GM21360 (cell line): ENCODE measurements around the gene TRAPPC1.
"Not testable (repeated sequence)": the region's sequence is repeated elsewhere in the genome, so short reads cannot be mapped to it uniquely, and the experiment has no call there.

Source experiments
- ATAC-seq: cut with Tn5 transposase; IDR thresholded peaks from one replicate; pipeline ENCODE4 v1.9.1; 2021; ENCODE audit warnings: mild to moderate bottlenecking, moderate library complexity; ENCODE audit not compliant: unreplicated experiment

TRAPPC1 gene, protein sequence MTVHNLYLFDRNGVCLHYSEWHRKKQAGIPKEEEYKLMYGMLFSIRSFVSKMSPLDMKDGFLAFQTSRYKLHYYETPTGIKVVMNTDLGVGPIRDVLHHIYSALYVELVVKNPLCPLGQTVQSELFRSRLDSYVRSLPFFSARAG

GRCh38 chr17:7931709-7932482 lies at the start of gene TRAPPC1, which contains the start of gene CNTROB:
Gene TRAPPC1 (minus strand): TSS chr17:7931946. CDS start chr17:7931829, 117 bp downstream.
Gene CNTROB (plus strand): TSS chr17:7932206. CDS start chr17:7933080, 874 bp downstream.
- peak; percentile 88 for ATAC-seq

GRCh38 chr17:7977805-7978204 lies 46.1 kb upstream of the TRAPPC1 start:
- ATAC-seq = no peak

DNA sequence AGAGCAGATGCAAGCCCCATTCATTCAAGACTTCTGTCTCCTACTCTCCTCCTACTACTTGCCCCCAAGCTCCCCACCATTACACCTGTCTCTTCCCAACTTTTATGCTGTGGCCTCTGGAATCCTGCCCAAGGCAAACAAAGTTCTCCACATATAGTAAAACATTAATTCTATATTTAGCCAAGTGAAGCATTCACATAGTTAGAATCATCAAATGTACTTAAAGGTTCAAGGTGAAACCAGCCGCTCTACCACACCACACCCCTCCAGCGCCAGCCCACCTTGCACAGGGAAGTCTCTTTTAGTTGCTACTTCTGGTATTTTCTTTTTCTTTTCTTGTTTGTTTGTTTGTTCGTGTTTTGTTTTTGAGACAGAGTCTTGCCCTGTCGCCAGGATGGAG lies 45.3 kb upstream of the TRAPPC1 start:
- no peak for ATAC-seq

DNA sequence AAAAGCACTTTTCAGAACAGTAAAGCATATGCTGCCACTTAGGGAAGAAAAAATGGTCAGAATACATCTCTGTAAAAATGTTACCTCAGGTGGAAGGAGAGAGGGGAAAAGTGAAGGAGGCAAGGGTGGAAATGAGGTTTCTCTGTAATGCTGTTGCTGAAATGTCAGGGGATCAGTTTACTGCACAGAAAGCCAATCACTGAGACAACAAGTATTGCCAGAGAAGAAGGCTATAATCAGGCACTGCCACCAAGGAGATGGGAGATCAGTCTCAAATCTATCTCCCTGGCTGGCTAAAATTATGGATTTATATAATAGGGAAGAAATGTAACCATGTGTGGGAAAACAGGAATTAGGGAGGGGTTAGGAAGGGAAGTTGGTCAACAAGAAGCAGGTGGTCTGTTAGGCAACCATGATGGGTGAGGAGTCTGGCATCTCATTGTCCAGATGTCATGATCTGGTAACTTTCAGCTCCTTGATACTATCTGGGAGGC lies 42.9 kb upstream of the TRAPPC1 start:
- no peak for ATAC-seq

GRCh38 chr17:7972131-7972785 lies 40.5 kb upstream of the TRAPPC1 start:
- ATAC-seq = no peak

DNA sequence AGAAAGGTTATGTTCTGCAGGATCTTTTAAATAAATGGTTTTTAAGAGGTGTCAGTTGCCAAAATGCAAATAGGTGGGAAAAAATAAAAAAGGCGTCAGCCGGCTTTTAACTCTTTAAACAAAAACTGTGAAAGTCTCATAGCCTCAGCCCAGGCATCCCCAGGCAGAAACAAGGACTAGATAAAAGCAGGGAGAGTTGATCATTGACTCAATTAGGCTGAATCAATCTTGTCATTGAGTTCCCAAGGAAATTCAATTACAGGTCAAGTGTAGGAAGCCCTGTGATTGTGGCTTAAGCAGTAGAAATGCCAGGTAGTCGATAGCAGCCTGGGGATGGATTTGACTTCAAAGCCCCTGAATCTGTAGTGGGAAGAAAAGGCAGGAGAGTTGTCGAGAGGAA lies 39.9 kb upstream of the TRAPPC1 start:
- no peak for ATAC-seq

GRCh38 chr17:7969433-7969832 lies 37.7 kb upstream of the TRAPPC1 start:
- ATAC-seq = no peak

DNA sequence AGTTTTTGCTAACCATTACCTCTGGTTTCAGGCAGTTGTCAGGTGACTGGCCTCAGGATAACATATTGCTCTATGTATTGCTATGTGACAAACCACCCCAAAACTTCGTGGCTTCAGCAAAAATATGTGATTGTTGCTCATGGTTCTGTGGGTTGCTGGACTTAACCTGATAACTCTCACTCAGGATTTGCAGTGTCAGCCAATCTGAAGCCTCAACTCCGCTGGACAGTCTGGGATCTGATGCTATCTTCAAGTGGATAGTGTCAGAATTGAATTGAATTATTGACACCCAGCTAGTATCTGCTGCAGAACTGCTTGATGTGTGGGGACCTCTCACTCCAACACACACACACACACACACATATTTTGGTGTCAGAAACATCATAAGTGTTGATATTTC lies 36.0 kb upstream of the TRAPPC1 start:
- no peak for ATAC-seq

GRCh38 chr17:7961421-7961820 lies 29.7 kb upstream of the TRAPPC1 start:
- no peak for ATAC-seq

GRCh38 chr17:7959503-7960253 lies 27.9 kb upstream of the TRAPPC1 start:
- ATAC-seq = no peak

GRCh38 chr17:7956228-7956965 lies 24.7 kb upstream of the TRAPPC1 start:
- no peak for ATAC-seq

GRCh38 chr17:7955414-7956227 lies 23.9 kb upstream of the TRAPPC1 start:
- ATAC-seq = no peak

DNA sequence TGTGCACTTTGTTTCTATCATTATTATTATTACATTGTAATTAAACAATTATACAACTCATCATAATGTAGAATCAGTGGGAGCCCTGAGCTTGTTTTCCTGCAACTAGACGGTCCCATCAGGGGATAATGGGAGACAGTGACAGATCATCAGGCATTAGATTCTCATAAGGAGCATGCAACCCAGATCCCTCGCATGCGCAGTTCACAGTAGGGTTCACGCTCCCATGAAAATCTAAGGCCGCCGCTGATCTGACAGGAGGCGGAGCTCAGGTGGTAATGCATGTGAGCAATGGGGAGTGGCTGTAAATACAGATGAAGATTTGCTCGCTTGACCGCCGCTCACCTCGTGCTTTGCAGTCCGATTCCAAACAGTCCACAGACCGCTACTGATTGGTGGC lies 21.5 kb upstream of the TRAPPC1 start:
- not testable (repeated sequence) for ATAC-seq

- no peak for ATAC-seq
These were observed 19.5 kb upstream of the TRAPPC1 start for GRCh38 chr17:7951143-7951792.

DNA sequence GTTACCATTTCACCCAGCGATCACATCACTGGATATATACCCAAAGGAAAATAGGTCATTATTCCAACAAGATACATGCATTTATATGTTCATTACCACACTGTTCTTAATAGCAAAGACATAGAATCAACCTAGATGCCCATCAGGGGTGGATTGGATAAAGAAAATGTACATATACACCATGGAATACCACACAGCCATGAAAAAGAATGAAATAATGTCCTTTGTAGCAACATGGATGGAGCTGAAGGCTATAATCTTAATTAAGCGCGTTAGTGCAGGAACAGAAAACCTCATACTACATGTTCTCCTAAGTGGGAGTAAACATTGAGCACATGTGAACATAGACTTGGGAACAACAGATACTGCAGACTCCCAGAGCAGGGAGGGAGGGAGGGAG lies 18.8 kb upstream of the TRAPPC1 start:
- no peak for ATAC-seq

- no peak for ATAC-seq
These were observed 15.9 kb upstream of the TRAPPC1 start for GRCh38 chr17:7947651-7948050.

DNA sequence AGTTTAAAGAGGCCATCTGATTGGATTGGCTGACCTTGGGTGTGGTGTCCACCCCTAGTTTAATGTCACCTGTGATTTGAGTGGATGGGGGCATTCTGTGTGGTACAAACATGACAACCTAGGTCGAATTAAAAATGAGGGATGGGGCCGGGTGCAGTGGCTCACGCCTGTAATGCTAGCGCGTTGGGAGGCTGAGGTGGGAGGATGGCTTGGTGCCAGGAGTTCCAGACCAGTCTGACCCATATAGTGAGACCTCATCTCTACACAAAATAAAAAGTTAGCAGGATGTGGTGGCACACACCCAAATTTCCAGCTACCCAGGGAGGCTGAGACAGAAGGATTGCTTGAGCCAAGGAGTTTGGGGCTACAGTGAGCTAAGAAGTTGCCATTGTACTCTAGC lies 14.7 kb upstream of the TRAPPC1 start:
- no peak for ATAC-seq

DNA sequence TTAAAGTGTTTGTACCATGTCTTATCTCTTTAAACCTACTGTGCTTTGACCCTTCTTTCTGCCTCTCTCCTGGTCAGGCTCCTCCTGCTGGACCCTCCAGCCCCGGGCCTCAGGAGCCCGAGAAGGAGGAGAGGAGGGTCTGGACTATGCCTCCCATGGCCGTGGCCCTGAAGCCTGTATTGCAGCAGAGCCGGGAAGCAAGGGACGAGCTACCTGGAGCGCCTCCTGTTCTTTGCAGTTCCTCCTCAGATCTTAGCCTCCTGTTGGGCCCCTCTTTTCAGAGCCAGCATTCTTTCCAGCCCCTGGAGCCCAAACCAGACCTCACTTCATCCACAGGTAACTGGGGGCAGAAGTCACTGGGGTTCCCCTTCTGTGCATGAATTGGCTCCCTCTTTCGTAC lies 13.9 kb upstream of the TRAPPC1 start:
- ATAC-seq = no peak

DNA sequence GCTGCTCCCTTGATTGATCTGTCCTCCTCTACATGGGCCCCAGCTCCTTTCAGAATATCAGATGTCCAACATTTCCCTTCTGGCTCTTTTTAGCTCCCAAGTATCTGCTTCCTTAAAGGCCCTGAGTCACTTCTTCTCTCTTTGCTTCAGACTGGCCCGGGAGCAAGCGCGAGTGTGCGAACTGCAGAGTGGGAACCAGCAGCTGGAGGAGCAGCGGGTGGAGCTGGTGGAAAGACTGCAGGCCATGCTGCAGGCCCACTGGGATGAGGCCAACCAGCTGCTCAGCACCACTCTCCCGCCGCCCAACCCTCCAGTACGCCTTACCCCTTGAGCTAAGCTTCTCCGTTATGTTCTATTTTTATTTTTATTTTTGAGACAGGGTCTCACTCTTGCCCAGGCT lies 12.6 kb upstream of the TRAPPC1 start:
- no peak for ATAC-seq
